ENCODE data around the gene IVL.

IVL gene

DNA sequence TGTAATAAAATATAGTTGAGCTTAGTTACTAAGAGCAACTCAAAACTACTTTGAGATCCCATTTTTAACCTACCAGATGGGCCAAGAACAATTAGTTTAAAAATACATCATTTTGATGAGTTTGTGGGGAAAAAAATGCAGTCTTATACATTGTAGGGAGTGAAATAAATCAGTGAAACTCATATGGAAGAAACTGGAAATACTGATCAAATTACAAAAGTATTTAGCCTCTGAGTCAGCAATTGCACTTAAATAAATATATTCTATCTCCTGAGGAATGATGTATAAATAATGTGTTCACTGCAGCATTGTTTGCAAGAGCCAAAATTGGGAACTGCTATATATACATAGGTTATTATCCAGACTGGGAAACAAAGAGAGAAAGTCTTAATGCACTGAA lies 34.9 kb upstream of the IVL start:
- Histone ChIP-seq H3K36me3 (ENCODE audit: control insufficient read depth, insufficient read depth, low read length) (no peaks in the 10 kb centered on the region), H3K27ac (ENCODE audit: insufficient read depth, low read depth, low read length, poor library complexity, severe bottlenecking) (no peak overlapping the region), H3K9me3 (ENCODE audit: control insufficient read depth, low read length) (no peaks in the 10 kb centered on the region), H3K27me3 (ENCODE audit: control insufficient read depth, insufficient read depth, low read length, poor library complexity, severe bottlenecking) (no peaks in the 10 kb centered on the region), H3K4me1 (ENCODE audit: control insufficient read depth, insufficient read depth, low read length) (no peaks in the 10 kb centered on the region), H3K4me3 (ENCODE audit: insufficient read depth, low read depth, low read length) (no peak overlapping the region)

GRCh38 chr1:152876827-152877226 lies 31.5 kb upstream of the IVL start:
- WGBS, 2 experiments: 75 to 79% methylated on average over 1 of the region's 1 CpG
- no peaks in the 10 kb centered on the region for H3K27me3 ChIP-seq (ENCODE audit: control insufficient read depth, insufficient read depth, low read length, poor library complexity, severe bottlenecking)
- H3K4me3 ChIP-seq (ENCODE audit: insufficient read depth, low read depth, low read length): no peak overlapping the region
- H3K27ac ChIP-seq (ENCODE audit: insufficient read depth, low read depth, low read length, poor library complexity, severe bottlenecking): no peak overlapping the region
- H3K36me3 ChIP-seq (ENCODE audit: control insufficient read depth, insufficient read depth, low read length): no peaks in the 10 kb centered on the region
- H3K9me3 ChIP-seq (ENCODE audit: control insufficient read depth, low read length): no peaks in the 10 kb centered on the region
- no peaks in the 10 kb centered on the region for H3K4me1 ChIP-seq (ENCODE audit: control insufficient read depth, insufficient read depth, low read length)

DNA sequence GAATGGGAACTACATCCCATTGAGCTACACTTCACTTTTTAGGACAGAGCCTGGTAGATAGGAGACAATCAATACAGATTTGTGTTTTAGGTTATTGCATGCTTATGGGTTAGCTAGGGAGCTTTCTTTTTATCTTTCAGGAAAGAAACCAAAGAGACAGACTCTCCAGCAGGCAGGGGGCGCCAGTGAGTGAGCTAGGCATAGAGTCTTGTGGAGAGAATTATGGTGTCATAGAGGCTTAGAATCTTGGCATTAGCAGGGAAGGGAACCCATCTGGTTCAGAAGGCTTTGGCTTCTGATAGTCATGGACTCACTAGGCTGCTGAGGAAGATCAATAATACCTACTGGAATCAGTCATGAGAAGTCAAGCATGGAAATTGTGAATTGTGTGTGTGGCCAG lies 30.3 kb upstream of the IVL start, which contains the start of gene SMCP:
SMCP (plus strand) TSS at position 281 of the 400 bp plus-strand sequence. CDS start 6,101 bp downstream, outside the sequence.
- Histone ChIP-seq H3K9me3 (ENCODE audit: control insufficient read depth, low read length) (no peaks in the 10 kb centered on the region), H3K27me3 (ENCODE audit: control insufficient read depth, insufficient read depth, low read length, poor library complexity, severe bottlenecking) (no peaks in the 10 kb centered on the region)
- 2 to 9% methylated on average over 1 of the region's 1 CpG for WGBS, 2 experiments

GRCh38 chr1:152879559-152880198 lies 28.7 kb upstream of the IVL start:
- Histone ChIP-seq H3K27ac (ENCODE audit: insufficient read depth, low read depth, low read length, poor library complexity, severe bottlenecking) (no peak overlapping the region), H3K4me1 (ENCODE audit: control insufficient read depth, insufficient read depth, low read length) (no peaks in the 10 kb centered on the region), H3K4me3 (ENCODE audit: insufficient read depth, low read depth, low read length) (no peak overlapping the region), H3K36me3 (ENCODE audit: control insufficient read depth, insufficient read depth, low read length) (no peaks in the 10 kb centered on the region), H3K9me3 (ENCODE audit: control insufficient read depth, low read length) (peaks cover 2% of the 10 kb centered on the region), H3K27me3 (ENCODE audit: control insufficient read depth, insufficient read depth, low read length, poor library complexity, severe bottlenecking) (no peaks in the 10 kb centered on the region)

More for the DNA sequence above, 30.3 kb upstream of the IVL start, which contains the start of gene SMCP:
- no peaks in the 10 kb centered on the region for H3K4me1 ChIP-seq (ENCODE audit: control insufficient read depth, insufficient read depth, low read length)
- no peak within 1 kb of the TSS for H3K27ac ChIP-seq (ENCODE audit: insufficient read depth, low read depth, low read length, poor library complexity, severe bottlenecking)
- H3K4me3 ChIP-seq (ENCODE audit: insufficient read depth, low read depth, low read length): no peak within 1 kb of the TSS
- H3K36me3 ChIP-seq (ENCODE audit: control insufficient read depth, insufficient read depth, low read length): no peaks in the 10 kb centered on the region

GRCh38 chr1:152880316-152880715 lies 28.0 kb upstream of the IVL start:
- WGBS, 2 experiments: 79 to 87% methylated on average over 4 of the region's 4 CpGs
- Histone ChIP-seq H3K27ac (ENCODE audit: insufficient read depth, low read depth, low read length, poor library complexity, severe bottlenecking) (no peak overlapping the region), H3K4me3 (ENCODE audit: insufficient read depth, low read depth, low read length) (no peak overlapping the region), H3K36me3 (ENCODE audit: control insufficient read depth, insufficient read depth, low read length) (no peaks in the 10 kb centered on the region), H3K4me1 (ENCODE audit: control insufficient read depth, insufficient read depth, low read length) (no peaks in the 10 kb centered on the region), H3K27me3 (ENCODE audit: control insufficient read depth, insufficient read depth, low read length, poor library complexity, severe bottlenecking) (no peaks in the 10 kb centered on the region), H3K9me3 (ENCODE audit: control insufficient read depth, low read length) (peaks cover 2% of the 10 kb centered on the region)

DNA sequence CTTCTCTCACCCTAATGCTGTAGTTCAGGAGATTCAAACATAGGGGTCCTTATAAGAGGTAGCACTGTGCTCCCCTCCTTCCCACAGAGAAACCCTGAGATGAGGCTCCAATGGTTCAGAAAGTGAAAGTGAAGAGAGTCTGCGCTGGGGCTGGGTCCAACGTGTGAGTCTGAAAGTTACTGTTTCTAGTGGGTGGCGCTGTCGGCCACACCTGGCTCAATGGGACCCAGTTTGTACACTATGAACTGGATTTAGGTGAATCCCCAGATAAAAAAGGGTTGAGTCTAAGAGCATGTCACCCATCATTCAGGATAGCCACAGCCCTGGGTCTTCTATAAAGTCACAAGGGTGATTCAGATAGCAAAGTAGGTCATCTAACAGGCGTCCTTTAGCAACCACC lies 27.4 kb upstream of the IVL start:
- H3K27ac ChIP-seq (ENCODE audit: insufficient read depth, low read depth, low read length, poor library complexity, severe bottlenecking): no peak overlapping the region
- no peak overlapping the region for H3K4me3 ChIP-seq (ENCODE audit: insufficient read depth, low read depth, low read length)
- no peaks in the 10 kb centered on the region for H3K4me1 ChIP-seq (ENCODE audit: control insufficient read depth, insufficient read depth, low read length)
- no peaks in the 10 kb centered on the region for H3K27me3 ChIP-seq (ENCODE audit: control insufficient read depth, insufficient read depth, low read length, poor library complexity, severe bottlenecking)
- peaks cover 2% of the 10 kb centered on the region for H3K9me3 ChIP-seq (ENCODE audit: control insufficient read depth, low read length)
- WGBS, 2 experiments: 80 to 88% methylated on average over 5 of the region's 5 CpGs
- no peaks in the 10 kb centered on the region for H3K36me3 ChIP-seq (ENCODE audit: control insufficient read depth, insufficient read depth, low read length)

DNA sequence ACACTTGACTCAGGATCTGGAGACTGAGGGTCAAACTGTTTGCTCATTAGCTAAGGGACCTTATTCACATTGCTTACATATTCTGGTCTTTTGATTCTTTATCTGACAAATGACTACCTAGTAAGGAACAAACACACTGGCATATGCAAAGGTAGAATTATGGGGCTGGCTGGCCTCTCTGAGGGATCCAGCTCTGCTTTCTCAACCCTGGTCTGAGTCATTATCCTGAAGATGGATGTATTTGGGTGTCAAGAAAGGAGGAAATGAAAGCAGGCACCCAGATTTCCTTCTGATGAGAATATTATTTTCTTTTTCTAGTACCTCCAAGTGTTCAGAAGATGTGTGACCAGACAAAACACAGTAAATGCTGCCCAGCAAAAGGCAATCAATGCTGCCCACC lies 24.3 kb upstream of the IVL start:
- H3K4me1 ChIP-seq (ENCODE audit: control insufficient read depth, insufficient read depth, low read length): no peaks in the 10 kb centered on the region
- no peak overlapping the region for H3K4me3 ChIP-seq (ENCODE audit: insufficient read depth, low read depth, low read length)
- peaks cover 2% of the 10 kb centered on the region for H3K9me3 ChIP-seq (ENCODE audit: control insufficient read depth, low read length)
- H3K36me3 ChIP-seq (ENCODE audit: control insufficient read depth, insufficient read depth, low read length): no peaks in the 10 kb centered on the region
- no peaks in the 10 kb centered on the region for H3K27me3 ChIP-seq (ENCODE audit: control insufficient read depth, insufficient read depth, low read length, poor library complexity, severe bottlenecking)
- H3K27ac ChIP-seq (ENCODE audit: insufficient read depth, low read depth, low read length, poor library complexity, severe bottlenecking): no peak overlapping the region

DNA sequence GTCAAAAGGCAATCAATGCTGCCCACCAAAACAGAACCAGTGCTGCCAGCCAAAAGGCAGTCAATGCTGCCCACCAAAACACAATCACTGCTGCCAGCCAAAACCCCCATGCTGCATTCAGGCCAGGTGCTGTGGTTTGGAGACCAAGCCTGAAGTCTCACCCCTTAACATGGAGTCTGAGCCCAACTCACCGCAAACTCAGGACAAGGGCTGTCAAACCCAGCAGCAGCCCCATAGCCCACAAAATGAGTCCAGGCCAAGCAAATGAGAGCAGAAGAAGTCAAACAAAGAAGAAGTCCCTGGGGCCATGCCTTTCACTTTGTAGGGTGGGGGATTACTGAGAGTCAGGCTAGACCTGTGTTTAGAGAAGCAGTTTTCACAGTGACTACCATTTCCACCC lies 23.8 kb upstream of the IVL start:
- Histone ChIP-seq H3K9me3 (ENCODE audit: control insufficient read depth, low read length) (peaks cover 2% of the 10 kb centered on the region), H3K36me3 (ENCODE audit: control insufficient read depth, insufficient read depth, low read length) (no peaks in the 10 kb centered on the region), H3K27ac (ENCODE audit: insufficient read depth, low read depth, low read length, poor library complexity, severe bottlenecking) (no peak overlapping the region), H3K27me3 (ENCODE audit: control insufficient read depth, insufficient read depth, low read length, poor library complexity, severe bottlenecking) (no peaks in the 10 kb centered on the region), H3K4me3 (ENCODE audit: insufficient read depth, low read depth, low read length) (no peak overlapping the region), H3K4me1 (ENCODE audit: control insufficient read depth, insufficient read depth, low read length) (no peaks in the 10 kb centered on the region)
- WGBS, 2 experiments: 92 to 100% methylated on average over 1 of the region's 1 CpG

GRCh38 chr1:152884966-152885624 lies 23.3 kb upstream of the IVL start:
- H3K9me3 ChIP-seq (ENCODE audit: control insufficient read depth, low read length): peaks cover 2% of the 10 kb centered on the region
- 53 to 71% methylated on average over 4 of the region's 4 CpGs for WGBS, 2 experiments

GRCh38 chr1:152886085-152886484 lies 22.3 kb upstream of the IVL start:
- Histone ChIP-seq H3K9me3 (ENCODE audit: control insufficient read depth, low read length) (peaks cover 2% of the 10 kb centered on the region), H3K27ac (ENCODE audit: insufficient read depth, low read depth, low read length, poor library complexity, severe bottlenecking) (no peak overlapping the region), H3K4me3 (ENCODE audit: insufficient read depth, low read depth, low read length) (no peak overlapping the region), H3K4me1 (ENCODE audit: control insufficient read depth, insufficient read depth, low read length) (no peaks in the 10 kb centered on the region), H3K27me3 (ENCODE audit: control insufficient read depth, insufficient read depth, low read length, poor library complexity, severe bottlenecking) (no peaks in the 10 kb centered on the region), H3K36me3 (ENCODE audit: control insufficient read depth, insufficient read depth, low read length) (no peaks in the 10 kb centered on the region)
- 35 to 42% methylated on average over 3 of the region's 3 CpGs for WGBS, 2 experiments

More at GRCh38 chr1:152884966-152885624, 23.3 kb upstream of the IVL start:
- Histone ChIP-seq H3K27ac (ENCODE audit: insufficient read depth, low read depth, low read length, poor library complexity, severe bottlenecking) (no peak overlapping the region), H3K36me3 (ENCODE audit: control insufficient read depth, insufficient read depth, low read length) (no peaks in the 10 kb centered on the region), H3K4me1 (ENCODE audit: control insufficient read depth, insufficient read depth, low read length) (no peaks in the 10 kb centered on the region), H3K27me3 (ENCODE audit: control insufficient read depth, insufficient read depth, low read length, poor library complexity, severe bottlenecking) (no peaks in the 10 kb centered on the region), H3K4me3 (ENCODE audit: insufficient read depth, low read depth, low read length) (no peak overlapping the region)

Measured in ectodermal cell (in vitro differentiated cells).